Endothelial cell of umbilical vein (primary cell): ENCODE results near the gene PLEKHA7. TPM values are rescaled to one million over a fixed set of nuclear protein-coding genes. Genes with fewer than 3 reads are reported as not detected.

Source experiments
- BruUV-seq: library from RNA; stranded (reverse); fragments of 400-500 nt; replicated peaks from 2 replicates; lab custom pipeline; 2021; lab: Mats Ljungman, UMichigan
- CTCF ChIA-PET: fragments of 300-600, 350-600 bp; sonication (Branson Sonifier 250); formaldehyde crosslinking; loops from one replicate; lab custom pipeline; 2021; ENCODE audit warnings: antibody characterized with exemption, inconsistent platforms; lab: Charles Lee
- POLR2A ChIA-PET: fragments of 300-600, 350-600 bp; sonication (Branson Sonifier 250); formaldehyde crosslinking; loops from one replicate; lab custom pipeline; 2021; ENCODE audit warnings: antibody characterized with exemption, inconsistent platforms; lab: Charles Lee
- DNase-seq: peaks from one replicate; pipeline ENCODE4 v3.0.0-alpha.2; 2011; ENCODE audit warnings: low read depth, low spot score
- FAIRE-seq: peaks from 2 replicates; lab custom pipeline; 2011; peaks lifted over from hg19 to GRCh38; lab: Jason Lieb, UNC
- H2AFZ ChIP-seq: 2 replicates; pipeline ENCODE4 v1.6.0; 2012; ENCODE audit warnings: low read depth, low read length, control low read depth, inconsistent platforms
- H3K27ac ChIP-seq: 2 replicates; pipeline ENCODE4 v1.5.1; 2011; ENCODE audit warnings: low read depth, mild to moderate bottlenecking, control low read depth, low read length, moderate library complexity; ENCODE audit not compliant: insufficient read depth
- H3K27me3 ChIP-seq, 2 experiments: 2 replicates each; pipeline versions ENCODE4 v1.6.0 to v1.6.1; 2011; ENCODE audit warnings: low read length in 2 of 2, mixed read lengths in 1 of 2; ENCODE audit not compliant: control insufficient read depth in 2 of 2, insufficient read depth in 2 of 2
- H3K36me3 ChIP-seq, 2 experiments: 2 replicates in 1 of 2; 3 replicates in 1 of 2; pipeline ENCODE4 v1.5.1; 2011; ENCODE audit warnings: low read length in 2 of 2, mild to moderate bottlenecking in 1 of 2, moderate library complexity in 1 of 2; ENCODE audit not compliant: control insufficient read depth in 2 of 2, insufficient read depth in 2 of 2; ENCODE audit errors: extremely low read depth in 1 of 2
- H3K4me1 ChIP-seq: 3 replicates; pipeline ENCODE4 v1.5.1; 2011; ENCODE audit warnings: mild to moderate bottlenecking, low read length; ENCODE audit not compliant: control insufficient read depth, insufficient read depth; ENCODE audit errors: extremely low read depth
- H3K4me2 ChIP-seq: 2 replicates; pipeline ENCODE4 v1.6.1; 2011; ENCODE audit warnings: low read length, control low read depth, mixed read lengths; ENCODE audit not compliant: insufficient read depth
- H3K4me3 ChIP-seq, 3 experiments: fragments of 200-600 bp in 1 of 3; sonication (generic), shearing (Covaris generic) in 1 of 3; replicated peaks in 1 of 3; 2 replicates each; pipeline ENCODE4 v1.5.1; 2011 to 2016; ENCODE audit warnings: control low read depth in 3 of 3, low read length in 3 of 3, mild to moderate bottlenecking in 2 of 3, inconsistent platforms in 1 of 3, low read depth in 1 of 3, moderate library complexity in 1 of 3; ENCODE audit not compliant: insufficient read depth in 1 of 3
- H3K79me2 ChIP-seq: 2 replicates; pipeline ENCODE4 v1.6.0; 2012; ENCODE audit warnings: low read length, inconsistent platforms; ENCODE audit not compliant: control insufficient read depth, insufficient read depth
- H3K9ac ChIP-seq: replicated peaks from 2 replicates; pipeline ENCODE3; 2011; ENCODE audit warnings: low read length, control low read depth; ENCODE audit not compliant: insufficient read depth; ENCODE audit errors: extremely low read depth
- H3K9me1 ChIP-seq: replicated peaks from 3 replicates; pipeline ENCODE4 v1.6.0; 2011; ENCODE audit warnings: mild to moderate bottlenecking, low read length; ENCODE audit not compliant: control insufficient read depth, insufficient read depth; ENCODE audit errors: extremely low read depth
- H3K9me3 ChIP-seq: replicated peaks from 2 replicates; pipeline ENCODE4 v1.5.1; 2012; ENCODE audit warnings: low read length, inconsistent platforms; ENCODE audit not compliant: control insufficient read depth, insufficient read depth
- H4K20me1 ChIP-seq: replicated peaks from 2 replicates; pipeline ENCODE3; 2011; ENCODE audit warnings: mild to moderate bottlenecking, low read length; ENCODE audit not compliant: control insufficient read depth, insufficient read depth; ENCODE audit errors: extremely low read depth
- FOS ChIP-seq: IDR thresholded peaks from 2 replicates; pipeline ENCODE4 v1.6.1; 2011; ENCODE audit warnings: mild to moderate bottlenecking, low read length, moderate library complexity, borderline replicate concordance; ENCODE audit not compliant: insufficient read depth
- MYC ChIP-seq: IDR thresholded peaks from one replicate; pipeline ENCODE4 v1.6.1; 2011; ENCODE audit warnings: mild to moderate bottlenecking, low read depth, low read length
- POLR2AphosphoS5 ChIP-seq: IDR thresholded peaks from 2 replicates; pipeline ENCODE4 v1.6.1; 2012; ENCODE audit warnings: low read depth, mild to moderate bottlenecking, control low read depth, low read length, moderate library complexity; ENCODE audit not compliant: insufficient read depth
- dilution Hi-C: fragments of 300-500 bp; cut with MboI; formaldehyde crosslinking; loops from one replicate; pipeline ENCODE4 v1.15.0; 2019; ENCODE audit warnings: low sequenced_read_pairs; ENCODE audit not compliant: extremely low pct_ligation_motif_present
- intact Hi-C: fragments of 100-400 bp; cut with micrococcal nuclease; formaldehyde crosslinking; loops from one replicate; pipeline ENCODE4 v1.10.0; 2022
- polyA plus RNA-seq, 4 experiments: library from polyadenylated mRNA; depleted of rRNA in 3 of 4; stranded (reverse) in 3 of 4; unstranded in 1 of 4; fragments of >200 nt; gene quantifications; 2 replicates each; pipeline versions ENCODE4 v1.2.1 to v1.2.3, GENCODE V29; 2011 to 2012; ENCODE audit warnings: missing spikeins in 1 of 4
- total RNA-seq: library from RNA; stranded (reverse); gene quantifications from 2 replicates; pipeline ENCODE4 v1.2.3, GENCODE V29; 2021

The PLEKHA7 gene
- total and polyA plus RNA-seq, 2 donors (not counting 3 experiments of a cell fraction or from before 2014, with no cell fraction given): 1.7 to 3.8 TPM

- Histone ChIP-seq H3K4me1 (peaks cover 4% of the 10 kb centered on the region), H2AFZ (no peak overlapping the region), H3K9me1 (no peaks in the 10 kb centered on the region), H4K20me1 (no peaks in the 10 kb centered on the region), H3K27ac (no peak overlapping the region), H3K4me2 (no peak overlapping the region), H3K9ac (no peak overlapping the region), H3K9me3 (no peaks in the 10 kb centered on the region), H3K79me2 (no peaks in the 10 kb centered on the region), H3K36me3 (no peaks in the 10 kb centered on the region), H3K4me3 (no peak overlapping the region), H3K27me3 (no peaks in the 10 kb centered on the region)
- FAIRE-seq: no peak
- CTCF ChIA-PET: interaction anchor here (1.1 kb wide), 1 partner anchor 13 kb away, joined by 6 read pairs; no protein-coding TSS in a partner anchor
- intact Hi-C loops (no loop called here), dilution Hi-C loops (no loop called here)
- BruUV-seq: no TSS peak
- DNase-seq: no peak
- no peak for TF ChIP-seq MYC
- TF ChIP-seq POLR2AphosphoS5: no peak
- POLR2A ChIA-PET: no interaction called here
Observed at GRCh38 chr11:16806791-16807190, 207.4 kb downstream of the PLEKHA7 start.

- Histone ChIP-seq H3K36me3 (no peaks in the 10 kb centered on the region), H3K9ac (no peak overlapping the region), H3K4me1 (peaks cover 4% of the 10 kb centered on the region), H2AFZ (no peak overlapping the region), H3K27me3 (no peaks in the 10 kb centered on the region), H3K9me1 (no peaks in the 10 kb centered on the region), H3K79me2 (no peaks in the 10 kb centered on the region), H3K27ac (no peak overlapping the region), H3K4me3 (no peak overlapping the region), H3K9me3 (no peaks in the 10 kb centered on the region), H3K4me2 (no peak overlapping the region), H4K20me1 (no peaks in the 10 kb centered on the region)
- TF ChIP-seq FOS (no peak), MYC (no peak)
- POLR2A ChIA-PET: no interaction called here
- dilution Hi-C loops: no loop called here
- FAIRE-seq: no peak
- no peak for DNase-seq
- intact Hi-C loops: no loop called here
- CTCF ChIA-PET: interaction anchor here (1.1 kb wide), 1 partner anchor 14 kb away, joined by 6 read pairs; no protein-coding TSS in a partner anchor
- BruUV-seq: no TSS peak
Observed at GRCh38 chr11:16805938-16806337, 208.3 kb downstream of the PLEKHA7 start.
